Activated naive CD4-positive, alpha-beta T cell treated with anti-CD3 and anti-CD28 coated beads, Interleukin-2, amount 50 U/mL, for 72 hours (primary cell): ENCODE results near the gene ARHGAP32. TPM values are rescaled to one million over a fixed set of nuclear protein-coding genes. Genes with fewer than 3 reads are reported as not detected.

Source experiments
- ATAC-seq, 2 donors: fragments of 150-1000 bp; cut with Tn5 transposase; 2 replicates each; pipeline ENCODE4 v1.10.0; 2021; ENCODE audit warnings: mild to moderate bottlenecking in 2 of 2, moderate library complexity in 2 of 2
- DNase-seq, 2 donors: peaks; one replicate each; pipeline ENCODE4 v3.0.0; 2021 to 2022; ENCODE audit warnings: low spot score in 2 of 2
- H3K27ac Mint-ChIP-seq, 2 donors: one replicate each; pipeline ENCODE4 v1.8.0; 2022; ENCODE audit warnings: mild to moderate bottlenecking in 2 of 2, mixed read lengths in 2 of 2
- H3K36me3 Mint-ChIP-seq, 2 donors: one replicate each; pipeline ENCODE4 v1.8.0; 2022; ENCODE audit warnings: mixed read lengths in 2 of 2
- H3K9me3 Mint-ChIP-seq, 2 donors: one replicate each; pipeline ENCODE4 v1.8.0; 2022; ENCODE audit warnings: mixed read lengths in 2 of 2
- total RNA-seq, 2 donors: library from RNA; stranded (reverse); gene quantifications; one replicate each; pipeline ENCODE4 v1.2.3, GENCODE V29; 2022

ARHGAP32 gene
- total RNA-seq, 2 donors from 2014 or later = 9.7 to 13.4 TPM

DNA sequence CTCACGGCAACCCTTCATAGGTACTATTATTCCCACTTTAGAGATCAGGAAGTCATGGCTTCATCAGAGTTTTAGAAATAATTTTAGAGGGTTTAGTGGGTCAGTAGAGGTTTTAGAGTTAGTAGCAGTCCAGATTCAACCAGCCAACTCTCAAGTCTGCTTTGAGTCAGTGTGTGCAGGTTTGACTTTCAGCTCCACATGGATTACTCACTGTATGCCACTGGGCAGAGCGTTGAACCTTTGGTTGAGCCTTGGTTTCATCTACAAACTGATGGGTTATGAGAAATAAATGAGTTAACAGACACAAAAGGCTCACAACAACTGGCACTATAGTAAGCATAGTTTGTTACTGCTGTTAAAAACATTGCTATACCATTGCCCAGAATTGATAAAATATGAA is 230.5 kb downstream of the ARHGAP32 start:
- ATAC-seq = peak; percentile 19 to 56
- Mint-ChIP-seq H3K9me3 (no peaks in the 10 kb centered on the region), H3K36me3 (no peaks in the 10 kb centered on the region), H3K27ac (no peak overlapping the region)
- DNase-seq = no peak

- ATAC-seq (no peak), DNase-seq (no peak)
- no peaks in the 10 kb centered on the region for H3K36me3 Mint-ChIP-seq
- H3K9me3 Mint-ChIP-seq = no peaks in the 10 kb centered on the region
- no peak overlapping the region for H3K27ac Mint-ChIP-seq
These were observed 235.0 kb downstream of the ARHGAP32 start for GRCh38 chr11:128957202-128957482.

DNA sequence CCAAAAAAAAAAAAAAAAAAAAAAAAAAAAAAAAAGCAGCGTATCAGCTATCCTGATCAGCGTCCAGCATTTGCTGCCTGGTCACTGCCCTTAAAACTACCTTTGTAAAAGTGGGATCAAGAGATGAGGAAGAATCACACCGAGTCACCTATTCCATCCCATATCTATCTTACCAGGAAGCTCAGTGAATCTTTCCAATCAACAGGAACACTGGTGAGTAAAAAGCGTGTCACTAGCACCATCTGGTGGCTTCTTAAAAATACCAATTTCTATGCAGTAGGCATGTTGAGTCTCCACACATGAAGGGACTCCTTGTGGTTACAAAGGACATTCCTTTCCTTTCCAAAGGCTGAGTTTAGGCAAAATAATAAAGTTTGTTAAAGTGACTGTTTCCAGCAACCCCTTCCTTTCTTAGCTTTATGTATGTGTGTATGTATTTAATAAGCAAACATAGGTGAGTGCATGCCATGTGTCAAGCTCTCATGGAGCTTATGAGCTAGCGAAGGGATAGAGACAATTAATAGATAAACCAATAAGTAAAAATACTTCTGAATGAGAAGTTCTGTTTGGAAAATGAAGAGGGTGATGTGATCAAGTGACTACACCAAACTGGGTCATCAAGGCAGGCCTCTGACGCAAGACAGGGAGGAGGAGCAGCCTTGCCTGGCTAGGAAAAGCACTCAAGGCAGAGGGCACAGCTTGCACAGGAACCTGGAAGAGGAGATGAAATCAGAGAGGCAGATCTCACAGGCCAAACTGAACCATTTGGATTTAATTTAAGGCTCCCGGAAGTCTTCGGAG is 235.5 kb downstream of the ARHGAP32 start:
- peak overlapping the region in 1 of 2 donors; percentile 46 for H3K27ac Mint-ChIP-seq
- ATAC-seq = peak; percentile 59 to 66
- H3K9me3 Mint-ChIP-seq = no peaks in the 10 kb centered on the region
- peak in 1 of 2 donors; percentile 20 for DNase-seq
- no peaks in the 10 kb centered on the region for H3K36me3 Mint-ChIP-seq

- H3K36me3 Mint-ChIP-seq = no peaks in the 10 kb centered on the region
These were observed 236.5 kb downstream of the ARHGAP32 start for GRCh38 chr11:128955636-128956035.

GRCh38 chr11:128953151-128953550 is 239.0 kb downstream of the ARHGAP32 start:
- no peaks in the 10 kb centered on the region for H3K36me3 Mint-ChIP-seq
- H3K9me3 Mint-ChIP-seq = no peaks in the 10 kb centered on the region
- DNase-seq (no peak), ATAC-seq (no peak)
- no peak overlapping the region for H3K27ac Mint-ChIP-seq

More at GRCh38 chr11:128955636-128956035, 236.5 kb downstream of the ARHGAP32 start:
- DNase-seq (no peak), ATAC-seq (no peak)
- no peak overlapping the region for H3K27ac Mint-ChIP-seq
- H3K9me3 Mint-ChIP-seq = no peaks in the 10 kb centered on the region

DNA sequence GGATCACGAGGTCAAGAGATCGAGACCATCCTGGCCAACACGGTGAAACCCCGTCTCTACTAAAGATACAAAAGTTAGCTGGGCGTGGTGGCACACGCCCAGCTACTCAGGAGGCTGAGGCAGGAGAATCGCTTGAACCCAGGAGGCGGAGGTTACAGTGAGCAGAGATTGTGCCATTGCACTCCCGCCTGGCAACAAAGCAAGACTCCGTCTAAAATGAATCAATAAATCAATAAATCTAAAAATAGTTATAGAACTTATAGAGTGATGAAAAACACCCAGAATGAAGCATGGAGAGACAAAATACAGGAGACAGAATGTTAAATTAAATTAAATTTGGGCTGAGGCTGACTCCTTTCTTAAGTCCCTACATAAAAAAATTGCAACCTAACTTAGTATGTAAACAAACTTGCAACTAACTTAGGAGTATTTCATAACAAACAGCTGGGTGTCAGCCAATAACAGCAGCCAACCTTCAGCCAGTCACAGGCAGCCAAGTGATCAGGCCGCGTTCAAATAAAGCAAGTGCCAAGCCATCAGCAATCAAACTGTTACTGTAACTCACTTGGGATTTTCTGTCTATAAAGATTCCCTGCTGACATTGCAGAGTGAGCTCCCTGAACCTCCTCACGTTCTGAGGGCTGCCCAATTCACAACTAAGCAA is 242.2 kb downstream of the ARHGAP32 start:
- Mint-ChIP-seq H3K27ac (no peak overlapping the region), H3K36me3 (no peaks in the 10 kb centered on the region), H3K9me3 (no peaks in the 10 kb centered on the region)
- ATAC-seq (no peak), DNase-seq (no peak)

DNA sequence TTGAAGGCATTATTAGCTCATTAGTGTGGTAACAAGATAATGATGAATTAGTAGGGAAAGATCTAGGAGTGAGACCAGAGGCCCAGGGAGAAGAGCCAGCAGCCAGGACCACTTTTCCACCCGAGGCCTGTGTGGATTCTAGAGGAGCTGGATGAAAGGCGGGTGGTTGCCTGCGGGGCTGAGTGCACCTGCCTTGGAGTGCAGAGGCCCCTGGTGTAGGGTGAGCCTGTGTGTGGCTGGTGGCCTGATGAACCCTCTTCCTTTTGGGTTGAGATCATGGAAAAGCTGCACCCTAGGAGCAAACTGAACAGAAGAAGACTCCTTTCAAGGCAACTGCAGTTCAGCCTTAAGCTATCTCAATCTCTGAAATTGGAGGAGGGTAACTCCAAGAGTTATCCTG is 243.5 kb downstream of the ARHGAP32 start:
- H3K36me3 Mint-ChIP-seq = no peaks in the 10 kb centered on the region
- ATAC-seq (no peak), DNase-seq (no peak)
- no peak overlapping the region for H3K27ac Mint-ChIP-seq
- no peaks in the 10 kb centered on the region for H3K9me3 Mint-ChIP-seq

- ATAC-seq (no peak), DNase-seq (no peak)
- H3K27ac Mint-ChIP-seq = no peak overlapping the region
- H3K9me3 Mint-ChIP-seq = no peaks in the 10 kb centered on the region
- no peaks in the 10 kb centered on the region for H3K36me3 Mint-ChIP-seq
These were observed 244.4 kb downstream of the ARHGAP32 start for GRCh38 chr11:128947773-128948172.

GRCh38 chr11:128946648-128947047 is 245.5 kb downstream of the ARHGAP32 start:
- H3K27ac Mint-ChIP-seq = no peak overlapping the region
- H3K36me3 Mint-ChIP-seq = no peaks in the 10 kb centered on the region
- DNase-seq = no peak

DNA sequence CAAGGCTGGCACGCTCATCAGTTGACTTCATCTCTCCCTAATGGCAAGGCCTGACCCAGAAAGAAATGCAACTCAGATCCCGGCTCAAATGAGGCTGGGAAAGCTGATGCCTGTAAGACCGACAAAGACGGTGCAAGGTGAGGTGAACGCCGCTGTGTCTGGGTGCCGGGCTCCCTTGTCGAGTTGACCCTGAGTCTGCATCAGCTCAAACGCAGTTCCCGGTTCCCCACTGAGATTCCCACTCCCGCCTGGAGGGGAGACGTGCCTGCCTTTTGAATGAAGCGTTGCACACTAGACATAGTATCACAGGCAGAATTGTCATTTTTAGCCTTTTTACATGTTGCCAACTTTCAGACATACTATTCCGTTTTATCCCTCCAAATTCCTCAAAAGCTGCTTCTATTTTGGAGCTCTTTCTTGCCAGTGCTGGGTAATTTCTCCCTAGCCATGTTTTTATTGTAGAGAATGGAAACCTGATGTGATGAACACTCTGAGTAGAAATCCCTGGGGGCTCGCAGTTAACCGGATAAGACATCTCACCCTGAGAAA is 248.6 kb downstream of the ARHGAP32 start:
- no peak overlapping the region for H3K27ac Mint-ChIP-seq
- no peak for ATAC-seq
- no peaks in the 10 kb centered on the region for H3K9me3 Mint-ChIP-seq
- DNase-seq = no peak
- H3K36me3 Mint-ChIP-seq = no peaks in the 10 kb centered on the region

More at GRCh38 chr11:128946648-128947047, 245.5 kb downstream of the ARHGAP32 start:
- H3K9me3 Mint-ChIP-seq = no peaks in the 10 kb centered on the region
- ATAC-seq = no peak

DNA sequence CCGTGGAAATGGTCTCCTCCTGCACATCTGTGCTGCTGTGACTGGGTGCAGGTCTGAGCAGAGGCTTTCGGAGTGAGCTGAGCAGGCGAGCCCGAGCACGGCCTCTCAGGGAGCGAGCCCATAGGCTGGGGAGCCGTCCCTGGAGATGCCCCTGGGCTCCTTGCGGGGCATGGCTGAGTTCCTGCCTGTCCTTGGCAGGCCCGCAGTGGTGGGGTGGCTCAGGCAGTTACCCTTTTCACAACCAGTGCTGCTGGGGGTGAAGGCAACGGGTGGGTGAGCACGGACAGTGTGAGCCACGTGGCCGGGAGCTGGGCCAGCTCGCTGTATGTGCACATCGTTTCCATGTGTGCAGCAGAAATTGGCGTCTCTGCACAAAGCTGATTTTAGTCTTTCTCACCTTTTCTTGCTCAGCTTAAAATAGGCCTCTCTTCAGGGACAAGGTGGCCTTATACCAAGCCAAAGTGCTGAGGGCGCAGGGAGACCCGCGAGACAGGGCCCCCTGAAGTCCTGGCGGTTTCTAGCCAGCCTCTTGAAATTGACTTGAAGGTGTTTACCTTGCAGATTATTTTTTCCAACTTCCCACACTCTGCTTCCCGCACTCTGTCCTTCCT is 249.2 kb downstream of the ARHGAP32 start, which contains the start of gene TP53AIP1:
Gene TP53AIP1, minus strand, starts transcription at position 55 of the 611 bp plus-strand sequence. CDS start 5,053 bp downstream, outside the sequence.
- ATAC-seq (peak in 1 of 2 donors; percentile 3), DNase-seq (no peak)
- Mint-ChIP-seq H3K9me3 (no peaks in the 10 kb centered on the region), H3K27ac (peak within 1 kb of the TSS in 1 of 2 donors; percentile 45), H3K36me3 (no peaks in the 10 kb centered on the region)

- ATAC-seq (peak in 1 of 2 donors; percentile 9), DNase-seq (no peak)
- Mint-ChIP-seq H3K36me3 (no peaks in the 10 kb centered on the region), H3K27ac (peak overlapping the region in 1 of 2 donors; percentile 45), H3K9me3 (no peaks in the 10 kb centered on the region)
These were observed 249.9 kb downstream of the ARHGAP32 start for GRCh38 chr11:128942272-128942612.

GRCh38 chr11:128941573-128942271 is 250.4 kb downstream of the ARHGAP32 start:
- Mint-ChIP-seq H3K27ac (peak overlapping the region in 1 of 2 donors; percentile 45), H3K36me3 (no peaks in the 10 kb centered on the region), H3K9me3 (no peaks in the 10 kb centered on the region)
- ATAC-seq (no peak), DNase-seq (no peak)

DNA sequence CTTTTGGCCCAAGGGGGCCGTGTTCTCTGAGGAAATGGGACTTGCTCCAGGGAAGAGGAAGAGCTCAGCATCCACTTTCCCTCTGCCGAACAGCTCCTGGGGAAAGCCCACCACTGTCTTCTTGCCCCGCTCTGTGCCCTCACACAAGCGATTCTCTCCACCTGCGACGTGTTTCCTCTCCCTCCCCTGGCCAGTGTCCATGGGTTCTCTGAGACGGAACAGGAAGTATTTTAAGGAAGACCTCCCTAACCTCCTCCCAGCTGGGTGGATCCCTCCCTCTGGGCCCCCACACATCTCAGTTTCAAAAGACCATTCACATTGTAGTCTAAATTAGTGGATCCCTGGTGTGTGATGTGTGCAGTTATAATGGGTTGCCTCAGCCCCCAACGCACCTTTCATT is 251.0 kb downstream of the ARHGAP32 start:
- DNase-seq (no peak), ATAC-seq (no peak)
- Mint-ChIP-seq H3K9me3 (no peaks in the 10 kb centered on the region), H3K36me3 (no peaks in the 10 kb centered on the region), H3K27ac (no peak overlapping the region)

DNA sequence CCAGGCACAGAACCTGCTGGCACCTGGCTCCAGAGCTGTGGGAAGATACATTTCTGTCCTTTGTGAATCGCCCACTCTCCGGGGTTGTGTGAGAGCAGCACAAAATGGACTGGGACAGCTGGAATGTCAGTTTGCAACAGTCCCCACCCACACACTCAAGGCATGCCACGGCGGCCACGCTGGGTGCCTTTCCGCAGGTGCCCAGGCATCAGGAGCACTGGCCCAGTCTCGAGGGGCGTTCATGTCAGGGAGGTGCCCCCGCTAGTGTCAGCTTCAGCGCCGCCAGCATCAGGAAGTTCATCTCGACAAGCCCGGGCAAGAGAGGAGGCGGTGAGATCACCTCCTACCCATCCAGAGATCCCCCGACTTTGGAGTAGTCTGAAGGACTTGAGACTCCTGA is 251.5 kb downstream of the ARHGAP32 start:
- Mint-ChIP-seq H3K36me3 (no peaks in the 10 kb centered on the region), H3K27ac (no peak overlapping the region), H3K9me3 (no peaks in the 10 kb centered on the region)
- ATAC-seq (no peak), DNase-seq (no peak)

GRCh38 chr11:128940156-128940555 is 252.0 kb downstream of the ARHGAP32 start:
- Mint-ChIP-seq H3K36me3 (no peaks in the 10 kb centered on the region), H3K27ac (no peak overlapping the region), H3K9me3 (no peaks in the 10 kb centered on the region)
- ATAC-seq (no peak), DNase-seq (no peak)

DNA sequence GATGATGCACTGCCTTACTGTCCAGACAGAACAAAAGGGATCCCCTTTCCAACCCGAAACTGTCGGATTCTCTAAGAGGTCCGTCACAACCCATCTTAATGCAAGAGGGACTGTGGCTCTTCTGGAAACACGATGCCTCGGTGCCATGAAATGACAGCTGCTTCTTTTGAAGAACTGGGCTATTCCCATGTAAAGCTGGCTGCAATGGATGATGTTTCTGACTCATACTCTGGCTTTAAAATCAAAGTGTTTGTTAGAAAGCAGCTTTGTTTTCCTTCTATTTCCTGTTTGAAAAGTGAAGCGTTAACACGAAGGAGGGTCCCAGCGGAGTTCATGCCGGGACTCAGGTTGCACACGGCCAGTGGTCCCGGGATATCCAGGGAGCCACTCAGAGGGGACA is 252.5 kb downstream of the ARHGAP32 start:
- no peaks in the 10 kb centered on the region for H3K36me3 Mint-ChIP-seq
- no peak overlapping the region for H3K27ac Mint-ChIP-seq
- H3K9me3 Mint-ChIP-seq = no peaks in the 10 kb centered on the region
- DNase-seq = no peak
- no peak for ATAC-seq
